Muscle of leg (tissue), 11 donors: ENCODE data around the gene DNM1. TPM values are rescaled to one million over a fixed set of nuclear protein-coding genes. Genes with fewer than 3 reads are reported as not detected.

Source experiments
- DNase-seq: peaks from one replicate; pipeline ENCODE4 v3.0.0; 2013
- H3K27ac ChIP-seq: one replicate; pipeline ENCODE4 v1.5.1; 2013; ENCODE audit warnings: mild to moderate bottlenecking, low read length, control low read depth
- H3K27me3 ChIP-seq: one replicate; pipeline ENCODE4 v1.6.1; 2013; ENCODE audit warnings: low read length; ENCODE audit not compliant: control insufficient read depth, insufficient read depth
- H3K36me3 ChIP-seq: one replicate; pipeline ENCODE4 v1.6.1; 2013; ENCODE audit warnings: low read length; ENCODE audit not compliant: control insufficient read depth, insufficient read depth
- H3K4me1 ChIP-seq: one replicate; pipeline ENCODE4 v1.6.1; 2013; ENCODE audit warnings: low read length; ENCODE audit not compliant: control insufficient read depth, insufficient read depth
- H3K4me3 ChIP-seq: one replicate; pipeline ENCODE4 v1.5.1; 2013; ENCODE audit warnings: low read length, control low read depth
- H3K9me3 ChIP-seq: replicated peaks from 2 replicates; pipeline ENCODE4 v1.6.1; 2013; ENCODE audit warnings: low read depth, low read length; ENCODE audit not compliant: control insufficient read depth
- WGBS: methylation state at CpG from one replicate; pipeline ENCODE4 v1.1.5; 2013; ENCODE audit warnings: missing lambda C conversion rate; ENCODE audit not compliant: insufficient coverage; 5-methylcytosine and 5-hydroxymethylcytosine counted together
- polyA plus RNA-seq, 8 donors: library from polyadenylated mRNA; unstranded; fragments of 120-200 nt; gene quantifications; one replicate each; pipeline versions ENCODE4 v1.2.1 to v1.2.3, GENCODE V29; 2013; ENCODE audit warnings: inconsistent platforms in 1 of 8, low replicate concordance in 1 of 8; ENCODE audit not compliant: insufficient read length in 8 of 8, insufficient read depth in 1 of 8
- total RNA-seq: library from RNA; stranded (reverse); fragments of 120-200 nt; gene quantifications from one replicate; pipeline ENCODE4 v1.2.4, GENCODE V29; 2013

The DNM1 gene
- total and polyA plus RNA-seq, 9 donors: 18.5 to 75.6 (median 44.6) TPM

GRCh38 chr9:128214571-128215490 is 11.7 kb downstream of the DNM1 start:
- no peaks in the 10 kb centered on the region for H3K9me3 ChIP-seq
- peaks cover 39% of the 10 kb centered on the region for H3K4me1 ChIP-seq
- H3K36me3 ChIP-seq: no peaks in the 10 kb centered on the region
- H3K4me3 ChIP-seq: no peak overlapping the region
- no peak for DNase-seq
- WGBS: 63% methylated on average over 18 of the region's 21 CpGs
- H3K27ac ChIP-seq: peak overlapping the region; percentile 53
- no peaks in the 10 kb centered on the region for H3K27me3 ChIP-seq

- peak overlapping the region; percentile 53 for H3K27ac ChIP-seq
- H3K4me1 ChIP-seq: peaks cover 39% of the 10 kb centered on the region
- peaks cover 6% of the 10 kb centered on the region for H3K36me3 ChIP-seq
- 33% methylated on average over 3 of the region's 10 CpGs for WGBS
- no peaks in the 10 kb centered on the region for H3K27me3 ChIP-seq
- DNase-seq: peak; percentile 78
- H3K9me3 ChIP-seq: no peaks in the 10 kb centered on the region
- H3K4me3 ChIP-seq: no peak overlapping the region
These were observed 12.6 kb downstream of the DNM1 start for GRCh38 chr9:128215491-128216409.

- H3K36me3 ChIP-seq: peaks cover 10% of the 10 kb centered on the region
- WGBS: 66% methylated on average over 8 of the region's 16 CpGs
- no peaks in the 10 kb centered on the region for H3K9me3 ChIP-seq
- no peak for DNase-seq
- no peaks in the 10 kb centered on the region for H3K27me3 ChIP-seq
- H3K4me3 ChIP-seq: no peak overlapping the region
- H3K27ac ChIP-seq: no peak overlapping the region
- peaks cover 39% of the 10 kb centered on the region for H3K4me1 ChIP-seq
These were observed 13.8 kb downstream of the DNM1 start for GRCh38 chr9:128216781-128217553.

- WGBS: 72% methylated on average over 6 of the region's 11 CpGs
- Histone ChIP-seq H3K9me3 (no peaks in the 10 kb centered on the region), H3K27me3 (no peaks in the 10 kb centered on the region), H3K4me3 (no peak overlapping the region), H3K27ac (no peak overlapping the region), H3K36me3 (peaks cover 21% of the 10 kb centered on the region), H3K4me1 (peaks cover 39% of the 10 kb centered on the region)
- DNase-seq: no peak
These were observed 15.0 kb downstream of the DNM1 start for GRCh38 chr9:128218172-128218517.

GRCh38 chr9:128218518-128219389 is 15.6 kb downstream of the DNM1 start:
- 22% methylated on average over 42 of the region's 47 CpGs for WGBS
- Histone ChIP-seq H3K9me3 (no peaks in the 10 kb centered on the region), H3K4me1 (peaks cover 39% of the 10 kb centered on the region), H3K27me3 (no peaks in the 10 kb centered on the region), H3K36me3 (peaks cover 23% of the 10 kb centered on the region), H3K4me3 (peak overlapping the region; percentile 32), H3K27ac (no peak overlapping the region)
- DNase-seq: peak; percentile 89

- peaks cover 28% of the 10 kb centered on the region for H3K36me3 ChIP-seq
- no peak for DNase-seq
- H3K27me3 ChIP-seq: no peaks in the 10 kb centered on the region
- H3K27ac ChIP-seq: no peak overlapping the region
- no peak overlapping the region for H3K4me3 ChIP-seq
- no peaks in the 10 kb centered on the region for H3K9me3 ChIP-seq
- 91% methylated on average over 8 of the region's 9 CpGs for WGBS
- H3K4me1 ChIP-seq: peaks cover 32% of the 10 kb centered on the region
These were observed 16.7 kb downstream of the DNM1 start for GRCh38 chr9:128219831-128220230.

- Histone ChIP-seq H3K4me1 (peaks cover 12% of the 10 kb centered on the region), H3K27me3 (no peaks in the 10 kb centered on the region), H3K27ac (no peak overlapping the region), H3K9me3 (no peaks in the 10 kb centered on the region), H3K4me3 (no peak overlapping the region), H3K36me3 (peaks cover 31% of the 10 kb centered on the region)
- DNase-seq: no peak
- WGBS: 80% methylated on average over 6 of the region's 10 CpGs
These were observed 18.8 kb downstream of the DNM1 start for GRCh38 chr9:128222026-128222425.

- no peaks in the 10 kb centered on the region for H3K9me3 ChIP-seq
- peaks cover 8% of the 10 kb centered on the region for H3K4me1 ChIP-seq
- H3K4me3 ChIP-seq: no peak overlapping the region
- H3K36me3 ChIP-seq: peaks cover 31% of the 10 kb centered on the region
- no peak overlapping the region for H3K27ac ChIP-seq
- 82% methylated on average over 8 of the region's 13 CpGs for WGBS
- DNase-seq: no peak
- H3K27me3 ChIP-seq: no peaks in the 10 kb centered on the region
These were observed 19.9 kb downstream of the DNM1 start for GRCh38 chr9:128222880-128223670.
